Erythroblast (primary cell): Measurements from ENCODE around the gene ITLN2.

Experiments
- GATA1 ChIP-seq: IDR thresholded peaks from 2 replicates; pipeline ENCODE4 v1.6.1; 2011; ENCODE audit warnings: low read depth, mild to moderate bottlenecking, control low read depth, low read length, moderate library complexity
- POLR2A ChIP-seq: IDR thresholded peaks from 2 replicates; pipeline ENCODE4 v1.6.1; 2011; ENCODE audit warnings: mild to moderate bottlenecking, low read length

DNA sequence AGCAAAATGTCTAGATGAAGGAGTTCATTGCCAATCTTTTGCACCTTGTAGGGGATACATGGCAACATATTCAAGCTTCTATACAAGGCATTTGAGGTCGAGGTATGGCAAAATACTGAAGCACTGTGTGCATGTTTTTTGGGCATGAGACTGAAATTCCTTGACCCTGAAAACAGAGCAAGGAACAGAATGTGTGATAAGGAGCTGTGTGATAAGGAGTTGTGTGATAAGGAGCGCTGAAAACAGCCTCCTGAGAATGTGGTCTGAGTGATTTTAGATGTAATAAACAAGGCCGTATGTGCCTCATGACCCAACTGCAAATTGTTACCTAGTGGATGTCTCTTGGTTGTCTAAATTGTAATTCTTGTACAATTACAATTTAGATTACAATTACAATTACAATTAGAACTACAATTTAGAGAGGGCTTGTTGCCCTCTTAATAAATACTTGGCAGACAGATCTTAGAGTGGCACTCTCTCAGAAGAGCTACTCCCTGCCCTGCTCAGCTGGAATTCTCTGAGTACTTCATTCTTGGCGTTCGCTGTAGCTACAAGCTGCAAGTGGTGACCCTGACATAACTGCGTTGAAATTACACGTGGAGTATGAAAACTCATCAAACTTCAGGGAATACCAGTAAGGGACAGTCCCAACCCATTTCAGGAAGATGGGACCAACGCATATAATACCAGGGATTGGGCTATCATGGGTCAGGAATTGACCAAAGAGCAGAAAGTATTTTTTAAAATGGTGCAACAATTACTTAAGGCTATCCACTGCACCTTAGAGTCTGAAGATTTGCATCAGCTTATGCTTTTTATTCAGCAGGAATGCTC, 49.6 kb downstream of the ITLN2 start:
- TF ChIP-seq POLR2A (no peak), GATA1 (no peak)
